A673 (cell line): ENCODE measurements around the gene TSPAN4.

ENCODE experiments used
- EZH2 ChIP-seq: fragments of 200-600 bp; sonication (generic); IDR thresholded peaks from 2 replicates; pipeline ENCODE4 v1.6.1; 2017; ENCODE audit warnings: borderline replicate concordance, low read depth, mild to moderate bottlenecking, mixed read lengths, antibody characterized with exemption, low read length; ENCODE audit not compliant: poor library complexity, severe bottlenecking
- TF ChIP-seq, protein P1 (sequence below): fragments of 300-800, 200-600 bp; sonication (generic); conservative IDR thresholded peaks from 2 replicates; pipeline ENCODE4 v1.5.1; 2017; ENCODE audit warnings: low read depth, mild to moderate bottlenecking, antibody characterized with exemption, low read length, moderate library complexity, mixed read lengths

DNA sequence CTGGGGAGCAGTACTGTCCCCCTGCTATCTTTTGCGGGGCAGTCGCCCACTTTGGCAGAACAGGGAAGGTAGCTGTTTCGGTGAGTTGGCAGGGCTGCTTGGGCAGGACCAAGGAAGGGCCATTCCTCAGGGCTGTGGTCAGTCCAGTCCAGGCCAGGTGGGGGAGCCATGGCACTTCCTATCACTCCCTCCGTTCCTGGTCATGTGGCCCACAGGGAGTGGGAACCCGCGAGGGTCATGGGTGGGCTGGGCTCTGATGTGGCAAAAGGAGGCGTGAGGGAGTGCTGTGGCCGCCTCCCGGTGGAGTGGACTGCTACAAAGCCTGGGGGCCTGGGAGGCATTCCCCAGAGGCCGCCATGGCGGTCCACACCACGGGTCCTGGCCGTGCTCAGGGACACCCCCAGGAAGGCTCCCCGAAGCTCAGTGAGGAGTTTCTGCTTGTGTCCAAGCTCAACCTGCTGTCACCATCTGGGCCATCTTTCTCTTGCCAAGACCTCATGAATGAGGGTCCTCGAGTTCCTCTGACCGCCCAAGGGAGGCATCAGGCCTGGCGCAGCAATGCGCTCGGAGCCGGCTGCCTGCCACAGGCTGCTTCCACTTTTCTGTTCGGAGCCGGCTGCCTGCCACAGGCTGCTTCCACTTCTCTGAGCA is 56.0 kb downstream of the TSPAN4 start:
- TF ChIP-seq, protein P1, sequence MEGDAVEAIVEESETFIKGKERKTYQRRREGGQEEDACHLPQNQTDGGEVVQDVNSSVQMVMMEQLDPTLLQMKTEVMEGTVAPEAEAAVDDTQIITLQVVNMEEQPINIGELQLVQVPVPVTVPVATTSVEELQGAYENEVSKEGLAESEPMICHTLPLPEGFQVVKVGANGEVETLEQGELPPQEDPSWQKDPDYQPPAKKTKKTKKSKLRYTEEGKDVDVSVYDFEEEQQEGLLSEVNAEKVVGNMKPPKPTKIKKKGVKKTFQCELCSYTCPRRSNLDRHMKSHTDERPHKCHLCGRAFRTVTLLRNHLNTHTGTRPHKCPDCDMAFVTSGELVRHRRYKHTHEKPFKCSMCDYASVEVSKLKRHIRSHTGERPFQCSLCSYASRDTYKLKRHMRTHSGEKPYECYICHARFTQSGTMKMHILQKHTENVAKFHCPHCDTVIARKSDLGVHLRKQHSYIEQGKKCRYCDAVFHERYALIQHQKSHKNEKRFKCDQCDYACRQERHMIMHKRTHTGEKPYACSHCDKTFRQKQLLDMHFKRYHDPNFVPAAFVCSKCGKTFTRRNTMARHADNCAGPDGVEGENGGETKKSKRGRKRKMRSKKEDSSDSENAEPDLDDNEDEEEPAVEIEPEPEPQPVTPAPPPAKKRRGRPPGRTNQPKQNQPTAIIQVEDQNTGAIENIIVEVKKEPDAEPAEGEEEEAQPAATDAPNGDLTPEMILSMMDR = no peak
- no peak for TF ChIP-seq EZH2
